Type B pancreatic cell (in vitro differentiated cells): Measurements from ENCODE around the gene ACTR5. TPM values are rescaled to one million over a fixed set of nuclear protein-coding genes. Genes with fewer than 3 reads are reported as not detected.
A peak's percentile ranks its signal among the peaks of the same experiment; 100 is the strongest.
"Not testable (repeated sequence)": the region's sequence is repeated elsewhere in the genome, so short reads cannot be mapped to it uniquely, and the experiment has no call there.

Source experiments
- DNase-seq: peaks from one replicate; pipeline ENCODE4 v3.0.0; 2021; ENCODE audit warnings: mixed read lengths; ENCODE audit not compliant: unreplicated experiment; ENCODE audit errors: extremely low spot score
- H3K27ac Mint-ChIP-seq: 2 replicates; pipeline ENCODE4 v1.8.0; 2021; ENCODE audit warnings: mild to moderate bottlenecking, mixed read lengths
- H3K27me3 Mint-ChIP-seq: 2 replicates; pipeline ENCODE4 v1.8.0; 2021; ENCODE audit warnings: mixed read lengths
- H3K36me3 Mint-ChIP-seq: 2 replicates; pipeline ENCODE4 v1.8.0; 2021; ENCODE audit warnings: mixed read lengths
- H3K4me1 Mint-ChIP-seq: one replicate; pipeline ENCODE4 v1.8.0; 2021; ENCODE audit warnings: mixed read lengths; ENCODE audit not compliant: unreplicated experiment
- H3K4me3 Mint-ChIP-seq: 2 replicates; pipeline ENCODE4 v1.8.0; 2021; ENCODE audit warnings: mild to moderate bottlenecking, mixed read lengths
- H3K9me3 Mint-ChIP-seq: 2 replicates; pipeline ENCODE4 v1.8.0; 2021; ENCODE audit warnings: mixed read lengths
- total RNA-seq: library from RNA; stranded (reverse); gene quantifications from 2 replicates; pipeline ENCODE4 v1.2.1, GENCODE V29; 2021; ENCODE audit warnings: low replicate concordance
- TF ChIP-seq, protein P1 (sequence below): fragments of 200-600 bp; sonication (generic); conservative IDR thresholded peaks from 2 replicates; pipeline ENCODE4 v1.5.0; 2021; ENCODE audit warnings: antibody characterized with exemption, mild to moderate bottlenecking

ACTR5 gene
- total RNA-seq, 1 donor from 2014 or later: 9.1 TPM

GRCh38 chr20:38790200-38791053 lies 42.2 kb downstream of the ACTR5 start:
- H3K4me1 Mint-ChIP-seq: no peaks in the 10 kb centered on the region
- peaks cover 7% of the 10 kb centered on the region for H3K27me3 Mint-ChIP-seq
- H3K36me3 Mint-ChIP-seq: no peaks in the 10 kb centered on the region
- TF ChIP-seq, protein P1, sequence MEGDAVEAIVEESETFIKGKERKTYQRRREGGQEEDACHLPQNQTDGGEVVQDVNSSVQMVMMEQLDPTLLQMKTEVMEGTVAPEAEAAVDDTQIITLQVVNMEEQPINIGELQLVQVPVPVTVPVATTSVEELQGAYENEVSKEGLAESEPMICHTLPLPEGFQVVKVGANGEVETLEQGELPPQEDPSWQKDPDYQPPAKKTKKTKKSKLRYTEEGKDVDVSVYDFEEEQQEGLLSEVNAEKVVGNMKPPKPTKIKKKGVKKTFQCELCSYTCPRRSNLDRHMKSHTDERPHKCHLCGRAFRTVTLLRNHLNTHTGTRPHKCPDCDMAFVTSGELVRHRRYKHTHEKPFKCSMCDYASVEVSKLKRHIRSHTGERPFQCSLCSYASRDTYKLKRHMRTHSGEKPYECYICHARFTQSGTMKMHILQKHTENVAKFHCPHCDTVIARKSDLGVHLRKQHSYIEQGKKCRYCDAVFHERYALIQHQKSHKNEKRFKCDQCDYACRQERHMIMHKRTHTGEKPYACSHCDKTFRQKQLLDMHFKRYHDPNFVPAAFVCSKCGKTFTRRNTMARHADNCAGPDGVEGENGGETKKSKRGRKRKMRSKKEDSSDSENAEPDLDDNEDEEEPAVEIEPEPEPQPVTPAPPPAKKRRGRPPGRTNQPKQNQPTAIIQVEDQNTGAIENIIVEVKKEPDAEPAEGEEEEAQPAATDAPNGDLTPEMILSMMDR: peak; percentile 79
- DNase-seq: no peak
- H3K4me3 Mint-ChIP-seq: no peak overlapping the region
- H3K27ac Mint-ChIP-seq: peak overlapping the region; percentile 71
- H3K9me3 Mint-ChIP-seq: no peaks in the 10 kb centered on the region

DNA sequence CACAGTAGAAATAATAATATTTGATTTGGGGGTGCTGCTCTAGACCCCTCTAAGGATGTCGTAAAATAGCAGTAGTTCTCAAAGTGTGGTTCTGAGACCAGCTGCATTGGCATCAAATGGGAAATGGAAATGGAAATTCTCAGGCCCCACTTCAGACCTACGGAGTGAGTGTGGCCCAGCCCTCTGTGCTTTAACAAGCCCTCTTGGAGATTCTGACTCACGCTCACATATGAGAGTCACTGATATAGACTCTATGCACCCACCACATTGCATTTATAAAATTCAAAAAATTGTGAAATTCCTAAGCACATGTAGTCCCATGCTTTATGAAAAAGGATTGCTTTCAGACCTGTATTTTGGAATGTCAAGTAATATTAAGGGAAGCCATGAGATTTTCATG lies 43.0 kb downstream of the ACTR5 start:
- Mint-ChIP-seq H3K9me3 (no peaks in the 10 kb centered on the region), H3K4me3 (no peak overlapping the region), H3K27ac (no peak overlapping the region), H3K27me3 (peaks cover 9% of the 10 kb centered on the region), H3K36me3 (no peaks in the 10 kb centered on the region), H3K4me1 (no peaks in the 10 kb centered on the region)
- no peak for DNase-seq
- TF ChIP-seq, protein P1: no peak

DNA sequence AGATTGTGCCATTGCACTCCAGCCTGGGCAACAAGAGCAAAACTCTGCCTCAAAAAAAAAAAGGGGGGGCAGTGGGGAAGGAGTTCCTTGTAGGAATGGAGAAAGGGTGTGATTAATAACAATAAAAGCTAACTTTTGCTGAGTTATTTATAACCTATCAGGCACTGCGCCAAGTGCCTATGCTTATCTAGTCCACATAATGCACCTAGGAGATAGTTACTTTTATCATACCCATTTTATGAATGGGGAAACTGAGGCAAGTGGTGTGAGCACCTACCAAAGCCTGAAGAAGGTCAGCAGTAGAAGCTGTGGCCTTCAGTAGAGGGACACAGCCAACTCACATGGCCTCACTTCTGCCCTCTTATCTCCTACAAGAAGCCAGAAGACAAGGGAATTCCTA lies 43.7 kb downstream of the ACTR5 start:
- H3K4me3 Mint-ChIP-seq: no peak overlapping the region
- no peaks in the 10 kb centered on the region for H3K9me3 Mint-ChIP-seq
- H3K4me1 Mint-ChIP-seq: no peaks in the 10 kb centered on the region
- H3K27me3 Mint-ChIP-seq: peaks cover 13% of the 10 kb centered on the region
- H3K36me3 Mint-ChIP-seq: no peaks in the 10 kb centered on the region
- no peak overlapping the region for H3K27ac Mint-ChIP-seq
- TF ChIP-seq, protein P1: no peak
- DNase-seq: no peak

GRCh38 chr20:38794057-38794456 lies 45.8 kb downstream of the ACTR5 start:
- H3K4me3 Mint-ChIP-seq, DNase-seq: not testable (repeated sequence)
- peaks cover 24% of the 10 kb centered on the region for H3K27me3 Mint-ChIP-seq

GRCh38 chr20:38798266-38798665 lies 50.0 kb downstream of the ACTR5 start:
- DNase-seq: no peak
- TF ChIP-seq, protein P1: no peak
- Mint-ChIP-seq H3K4me3 (no peak overlapping the region), H3K9me3 (no peaks in the 10 kb centered on the region), H3K27me3 (peaks cover 21% of the 10 kb centered on the region), H3K27ac (no peak overlapping the region), H3K4me1 (no peaks in the 10 kb centered on the region), H3K36me3 (no peaks in the 10 kb centered on the region)

More at GRCh38 chr20:38794057-38794456, 45.8 kb downstream of the ACTR5 start:
- H3K9me3 Mint-ChIP-seq, H3K36me3 Mint-ChIP-seq, H3K4me1 Mint-ChIP-seq, H3K27ac Mint-ChIP-seq: not testable (repeated sequence)

DNA sequence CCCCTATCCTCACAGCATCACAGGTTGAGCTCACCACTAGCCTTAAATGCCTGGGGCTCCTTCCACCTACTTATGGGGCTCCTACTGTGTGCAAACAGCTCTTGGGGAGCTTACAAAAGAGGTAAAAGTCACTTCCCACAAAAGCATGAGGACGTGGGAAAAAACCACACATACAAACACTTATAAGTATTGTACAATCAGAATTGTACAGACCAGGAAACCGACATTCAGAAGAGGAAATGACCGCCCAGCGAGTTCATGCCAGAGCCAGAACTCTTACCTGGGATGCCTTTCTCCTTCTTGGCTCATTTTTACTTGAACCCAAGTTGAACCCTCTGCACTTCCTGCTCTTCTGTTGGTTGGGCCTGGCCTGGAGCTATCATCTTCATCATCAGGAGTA lies 50.9 kb downstream of the ACTR5 start:
- DNase-seq: no peak
- H3K36me3 Mint-ChIP-seq: no peaks in the 10 kb centered on the region
- H3K4me1 Mint-ChIP-seq: no peaks in the 10 kb centered on the region
- TF ChIP-seq, protein P1: no peak
- no peak overlapping the region for H3K27ac Mint-ChIP-seq
- H3K9me3 Mint-ChIP-seq: no peaks in the 10 kb centered on the region
- no peak overlapping the region for H3K4me3 Mint-ChIP-seq
- peaks cover 29% of the 10 kb centered on the region for H3K27me3 Mint-ChIP-seq
